ENCODE results near the gene LIPF. TPM values are rescaled to one million over a fixed set of nuclear protein-coding genes. Genes with fewer than 3 reads are reported as not detected.

Gene LIPF
- total RNA-seq = under 1 TPM in 3 of 8 experiments, not detected in 5; 0.33 to 0.66 (median 0.35) TPM

- Histone ChIP-seq H3K27ac (no peak within 1 kb of the TSS), H3K4me3 (no peak within 1 kb of the TSS), H3K4me1 (replicated peaks in 1 of 2) (no peaks in the 10 kb centered on the region)
- ATAC-seq (replicated peaks in 6 of 8) = no peak
- in situ Hi-C loops (cut with MboI; ENCODE audit: low pct_unique_long_range_greater_than_20kb in 2 of 9, low sequenced_read_pairs in 9 of 9, unreplicated experiment in 9 of 9) = no loop called here
- WGBS, 10 experiments = 0 to 50% (median 17%) methylated on average over 1 of the region's 1 CpG; no CpG with 5 or more reads in 1 of the 10 experiments
Measured at GRCh38 chr10:88664142-88664541, at the start of gene LIPF. TSS of gene LIPF (plus strand) at chr10:88664442. CDS start at chr10:88667298, 2,856 bp downstream.

GRCh38 chr10:88616250-88616977 is 47.8 kb upstream of the LIPF start:
- no peak for ATAC-seq (replicated peaks in 6 of 8)
- H3K4me3 ChIP-seq = no peak overlapping the region
- in situ Hi-C loops (cut with MboI; ENCODE audit: low pct_unique_long_range_greater_than_20kb in 2 of 9, low sequenced_read_pairs in 9 of 9, unreplicated experiment in 9 of 9) = no loop called here
- H3K27ac ChIP-seq = no peak overlapping the region
- no peaks in the 10 kb centered on the region for H3K4me1 ChIP-seq (replicated peaks in 1 of 2)
- 80 to 100% (median 100%) methylated on average over 1 to 9 of the region's 18 CpGs; no CpG with 5 or more reads in 3 of the 10 experiments for WGBS, 10 experiments

- WGBS, 10 experiments = 0 to 100% (median 40%) methylated on average over 1 of the region's 1 CpG; no CpG with 5 or more reads in 3 of the 10 experiments
- in situ Hi-C loops (cut with MboI; ENCODE audit: low pct_unique_long_range_greater_than_20kb in 2 of 9, low sequenced_read_pairs in 9 of 9, unreplicated experiment in 9 of 9) = no loop called here
- no peak for ATAC-seq (replicated peaks in 6 of 8)
- Histone ChIP-seq H3K4me3 (no peak overlapping the region), H3K4me1 (replicated peaks in 1 of 2) (no peaks in the 10 kb centered on the region), H3K27ac (no peak overlapping the region)
Measured at GRCh38 chr10:88617772-88618300, 46.4 kb upstream of the LIPF start.

- WGBS, 10 experiments = 33 to 100% (median 42%) methylated on average over 1 of the region's 1 CpG; no CpG with 5 or more reads in 3 of the 10 experiments
- no peak for ATAC-seq (replicated peaks in 6 of 8)
- in situ Hi-C loops (cut with MboI; ENCODE audit: low pct_unique_long_range_greater_than_20kb in 2 of 9, low sequenced_read_pairs in 9 of 9, unreplicated experiment in 9 of 9) = no loop called here
- no peaks in the 10 kb centered on the region for H3K4me1 ChIP-seq (replicated peaks in 1 of 2)
- H3K27ac ChIP-seq = no peak overlapping the region
- H3K4me3 ChIP-seq = no peak overlapping the region
Measured at GRCh38 chr10:88618496-88618895, 45.7 kb upstream of the LIPF start.

GRCh38 chr10:88620441-88620840 is 43.8 kb upstream of the LIPF start:
- no peaks in the 10 kb centered on the region for H3K4me1 ChIP-seq (replicated peaks in 1 of 2)
- WGBS, 10 experiments = 60 to 100% (median 83%) methylated on average over 1 of the region's 1 CpG; no CpG with 5 or more reads in 5 of the 10 experiments
- H3K27ac ChIP-seq = no peak overlapping the region
- ATAC-seq (replicated peaks in 6 of 8) = no peak
- in situ Hi-C loops (cut with MboI; ENCODE audit: low pct_unique_long_range_greater_than_20kb in 2 of 9, low sequenced_read_pairs in 9 of 9, unreplicated experiment in 9 of 9) = no loop called here
- no peak overlapping the region for H3K4me3 ChIP-seq

- no peak overlapping the region for H3K27ac ChIP-seq
- 17 to 100% (median 60%) methylated on average over 1 to 2 of the region's 2 CpGs; no CpG with 5 or more reads in 3 of the 10 experiments for WGBS, 10 experiments
- no peak overlapping the region for H3K4me3 ChIP-seq
- in situ Hi-C loops (cut with MboI; ENCODE audit: low pct_unique_long_range_greater_than_20kb in 2 of 9, low sequenced_read_pairs in 9 of 9, unreplicated experiment in 9 of 9) = no loop called here
- ATAC-seq (replicated peaks in 6 of 8) = no peak
- no peaks in the 10 kb centered on the region for H3K4me1 ChIP-seq (replicated peaks in 1 of 2)
Measured at GRCh38 chr10:88623835-88624234, 40.4 kb upstream of the LIPF start.

GRCh38 chr10:88624840-88625239 is 39.4 kb upstream of the LIPF start:
- no peak for ATAC-seq (replicated peaks in 6 of 8)
- H3K4me1 ChIP-seq (replicated peaks in 1 of 2) = no peaks in the 10 kb centered on the region

GRCh38 chr10:88640186-88640585 is 24.1 kb upstream of the LIPF start:
- in situ Hi-C loops (cut with MboI; ENCODE audit: low pct_unique_long_range_greater_than_20kb in 2 of 9, low sequenced_read_pairs in 9 of 9, unreplicated experiment in 9 of 9) = no loop called here
- Histone ChIP-seq H3K4me3 (no peak overlapping the region), H3K4me1 (replicated peaks in 1 of 2) (no peaks in the 10 kb centered on the region), H3K27ac (no peak overlapping the region)
- ATAC-seq (replicated peaks in 6 of 8) = no peak
- WGBS, 10 experiments = 20 to 100% (median 58%) methylated on average over 1 to 2 of the region's 2 CpGs; no CpG with 5 or more reads in 2 of the 10 experiments

More at GRCh38 chr10:88624840-88625239, 39.4 kb upstream of the LIPF start:
- H3K4me3 ChIP-seq = no peak overlapping the region
- no peak overlapping the region for H3K27ac ChIP-seq
- in situ Hi-C loops (cut with MboI; ENCODE audit: low pct_unique_long_range_greater_than_20kb in 2 of 9, low sequenced_read_pairs in 9 of 9, unreplicated experiment in 9 of 9) = no loop called here

- in situ Hi-C loops (cut with MboI; ENCODE audit: low pct_unique_long_range_greater_than_20kb in 2 of 9, low sequenced_read_pairs in 9 of 9, unreplicated experiment in 9 of 9) = no loop called here
- Histone ChIP-seq H3K4me3 (no peak overlapping the region), H3K27ac (no peak overlapping the region), H3K4me1 (replicated peaks in 1 of 2) (no peaks in the 10 kb centered on the region)
- WGBS, 10 experiments = 30 to 98% (median 73%) methylated on average over 1 to 6 of the region's 6 CpGs
- ATAC-seq (replicated peaks in 6 of 8) = no peak
Measured at GRCh38 chr10:88642209-88642608, 22.0 kb upstream of the LIPF start.

- in situ Hi-C loops (cut with MboI; ENCODE audit: low pct_unique_long_range_greater_than_20kb in 2 of 9, low sequenced_read_pairs in 9 of 9, unreplicated experiment in 9 of 9) = no loop called here
- Histone ChIP-seq H3K27ac (no peak overlapping the region), H3K4me3 (no peak overlapping the region), H3K4me1 (replicated peaks in 1 of 2) (no peaks in the 10 kb centered on the region)
- ATAC-seq (replicated peaks in 6 of 8) = no peak
Measured at GRCh38 chr10:88642963-88643362, 21.3 kb upstream of the LIPF start.

GRCh38 chr10:88647061-88647615 is 17.1 kb upstream of the LIPF start:
- Histone ChIP-seq H3K4me1 (replicated peaks in 1 of 2) (no peaks in the 10 kb centered on the region), H3K27ac (no peak overlapping the region), H3K4me3 (no peak overlapping the region)
- 0 to 100% (median 82%) methylated on average over 1 to 2 of the region's 2 CpGs; no CpG with 5 or more reads in 2 of the 10 experiments for WGBS, 10 experiments
- in situ Hi-C loops (cut with MboI; ENCODE audit: low pct_unique_long_range_greater_than_20kb in 2 of 9, low sequenced_read_pairs in 9 of 9, unreplicated experiment in 9 of 9) = no loop called here
- ATAC-seq (replicated peaks in 6 of 8) = no peak

GRCh38 chr10:88651101-88651551 is 13.1 kb upstream of the LIPF start:
- Histone ChIP-seq H3K4me1 (replicated peaks in 1 of 2) (no peaks in the 10 kb centered on the region), H3K27ac (no peak overlapping the region), H3K4me3 (no peak overlapping the region)
- ATAC-seq (replicated peaks in 6 of 8) = peak in 2 of 8 experiments; percentile 91 to 94
- in situ Hi-C loops (cut with MboI; ENCODE audit: low pct_unique_long_range_greater_than_20kb in 2 of 9, low sequenced_read_pairs in 9 of 9, unreplicated experiment in 9 of 9) = no loop called here

GRCh38 chr10:88652616-88653015 is 11.6 kb upstream of the LIPF start:
- ATAC-seq (replicated peaks in 6 of 8) = no peak
- in situ Hi-C loops (cut with MboI; ENCODE audit: low pct_unique_long_range_greater_than_20kb in 2 of 9, low sequenced_read_pairs in 9 of 9, unreplicated experiment in 9 of 9) = no loop called here
- Histone ChIP-seq H3K4me1 (replicated peaks in 1 of 2) (no peaks in the 10 kb centered on the region), H3K27ac (no peak overlapping the region), H3K4me3 (no peak overlapping the region)
- WGBS, 10 experiments = 58 to 100% (median 80%) methylated on average over 1 to 2 of the region's 2 CpGs; no CpG with 5 or more reads in 1 of the 10 experiments

Data from motor neuron (in vitro differentiated cells).